Stomach smooth muscle (tissue), 2 donors: ENCODE data around the gene MANSC1.

ENCODE experiments used
- H3K27ac ChIP-seq: one replicate; pipeline ENCODE4 v1.7.0; 2013; ENCODE audit warnings: mild to moderate bottlenecking, low read length, inconsistent platforms
- H3K27me3 ChIP-seq, 2 donors: one replicate each; pipeline ENCODE4 v1.7.0; 2013; ENCODE audit warnings: low read length in 2 of 2; ENCODE audit not compliant: insufficient read depth in 2 of 2, control insufficient read depth in 1 of 2
- H3K36me3 ChIP-seq, 2 donors: one replicate each; pipeline ENCODE4 v1.7.0; 2013; ENCODE audit warnings: low read length in 2 of 2; ENCODE audit not compliant: control insufficient read depth in 2 of 2, insufficient read depth in 2 of 2
- H3K4me1 ChIP-seq: one replicate; pipeline ENCODE4 v1.7.0; 2013; ENCODE audit warnings: low read length; ENCODE audit not compliant: control insufficient read depth, insufficient read depth
- H3K4me3 ChIP-seq, 2 donors: one replicate each; pipeline ENCODE4 v1.7.0; 2013; ENCODE audit warnings: low read length in 2 of 2
- H3K9ac ChIP-seq, 2 donors: one replicate each; pipeline ENCODE4 v1.7.0; 2013; ENCODE audit warnings: low read length in 2 of 2, mild to moderate bottlenecking in 1 of 2
- H3K9me3 ChIP-seq, 2 donors: one replicate each; pipeline ENCODE4 v1.7.0; 2013; ENCODE audit warnings: low read length in 2 of 2; ENCODE audit not compliant: control insufficient read depth in 2 of 2
- donor health status: healthy.
- donor health status: Pancreatic carcinoma.

MANSC1 gene

GRCh38 chr12:12338527-12339168, 11.4 kb downstream of the MANSC1 start:
- H3K9ac ChIP-seq: no peak overlapping the region
- no peak overlapping the region for H3K27ac ChIP-seq
- no peaks in the 10 kb centered on the region for H3K9me3 ChIP-seq
- H3K36me3 ChIP-seq: peaks cover 11 to 30% of the 10 kb centered on the region in 2 donors
- H3K4me3 ChIP-seq: no peak overlapping the region
- H3K27me3 ChIP-seq: no peaks in the 10 kb centered on the region
- H3K4me1 ChIP-seq: no peaks in the 10 kb centered on the region

GRCh38 chr12:12336511-12336910, 13.5 kb downstream of the MANSC1 start:
- Histone ChIP-seq H3K27ac (no peak overlapping the region), H3K27me3 (no peaks in the 10 kb centered on the region), H3K4me1 (no peaks in the 10 kb centered on the region), H3K36me3 (peaks cover 5 to 19% of the 10 kb centered on the region in 2 donors), H3K4me3 (no peak overlapping the region), H3K9ac (no peak overlapping the region), H3K9me3 (no peaks in the 10 kb centered on the region)

GRCh38 chr12:12336049-12336411, 14.0 kb downstream of the MANSC1 start:
- H3K36me3 ChIP-seq: peaks cover 5 to 18% of the 10 kb centered on the region in 2 donors
- H3K27ac ChIP-seq: no peak overlapping the region
- H3K4me3 ChIP-seq: no peak overlapping the region
- H3K4me1 ChIP-seq: no peaks in the 10 kb centered on the region
- no peaks in the 10 kb centered on the region for H3K27me3 ChIP-seq
- H3K9ac ChIP-seq: no peak overlapping the region
- H3K9me3 ChIP-seq: no peaks in the 10 kb centered on the region

GRCh38 chr12:12334367-12335040, 15.5 kb downstream of the MANSC1 start:
- peaks cover 14 to 17% of the 10 kb centered on the region in 2 donors for H3K36me3 ChIP-seq
- no peak overlapping the region for H3K4me3 ChIP-seq
- no peak overlapping the region for H3K9ac ChIP-seq
- no peaks in the 10 kb centered on the region for H3K27me3 ChIP-seq
- no peaks in the 10 kb centered on the region for H3K4me1 ChIP-seq
- H3K27ac ChIP-seq: no peak overlapping the region
- H3K9me3 ChIP-seq: no peaks in the 10 kb centered on the region

GRCh38 chr12:12333407-12334366, 16.4 kb downstream of the MANSC1 start:
- Histone ChIP-seq H3K36me3 (peaks cover 14% of the 10 kb centered on the region in 2 donors), H3K9ac (no peak overlapping the region), H3K27me3 (no peaks in the 10 kb centered on the region), H3K9me3 (no peaks in the 10 kb centered on the region), H3K4me1 (no peaks in the 10 kb centered on the region), H3K27ac (no peak overlapping the region), H3K4me3 (no peak overlapping the region)

GRCh38 chr12:12331896-12332295, 18.1 kb downstream of the MANSC1 start:
- H3K9ac ChIP-seq: no peak overlapping the region
- peaks cover 11 to 12% of the 10 kb centered on the region in 2 donors for H3K36me3 ChIP-seq
- H3K4me3 ChIP-seq: no peak overlapping the region
- H3K4me1 ChIP-seq: no peaks in the 10 kb centered on the region
- H3K9me3 ChIP-seq: no peaks in the 10 kb centered on the region
- H3K27ac ChIP-seq: no peak overlapping the region
- no peaks in the 10 kb centered on the region for H3K27me3 ChIP-seq

GRCh38 chr12:12331244-12331771, 18.7 kb downstream of the MANSC1 start:
- no peaks in the 10 kb centered on the region for H3K9me3 ChIP-seq
- no peak overlapping the region for H3K4me3 ChIP-seq
- no peaks in the 10 kb centered on the region for H3K27me3 ChIP-seq
- H3K27ac ChIP-seq: no peak overlapping the region
- no peak overlapping the region for H3K9ac ChIP-seq
- peaks cover 11 to 12% of the 10 kb centered on the region in 2 donors for H3K36me3 ChIP-seq
- H3K4me1 ChIP-seq: no peaks in the 10 kb centered on the region

- Histone ChIP-seq H3K9ac (no peak overlapping the region), H3K9me3 (no peaks in the 10 kb centered on the region)
Observed at GRCh38 chr12:12327802-12328201, 22.2 kb downstream of the MANSC1 start.

GRCh38 chr12:12326262-12326661, 23.8 kb downstream of the MANSC1 start:
- Histone ChIP-seq H3K4me1 (no peaks in the 10 kb centered on the region), H3K27ac (no peak overlapping the region), H3K36me3 (peaks cover 7 to 9% of the 10 kb centered on the region in 2 donors), H3K27me3 (no peaks in the 10 kb centered on the region), H3K9me3 (no peaks in the 10 kb centered on the region), H3K4me3 (no peak overlapping the region), H3K9ac (no peak overlapping the region)

More at GRCh38 chr12:12327802-12328201, 22.2 kb downstream of the MANSC1 start:
- Histone ChIP-seq H3K36me3 (peaks cover 9% of the 10 kb centered on the region in 2 donors), H3K27me3 (no peaks in the 10 kb centered on the region), H3K27ac (no peak overlapping the region), H3K4me1 (no peaks in the 10 kb centered on the region), H3K4me3 (no peak overlapping the region)

- Histone ChIP-seq H3K9me3 (no peaks in the 10 kb centered on the region), H3K9ac (no peak overlapping the region), H3K36me3 (no peaks in the 10 kb centered on the region), H3K4me3 (no peak overlapping the region), H3K27ac (no peak overlapping the region), H3K4me1 (no peaks in the 10 kb centered on the region), H3K27me3 (no peaks in the 10 kb centered on the region)
Observed at GRCh38 chr12:12323591-12323990, 26.5 kb downstream of the MANSC1 start.
